ENCODE results near the gene FCN2.

The FCN2 gene

GRCh38 chr9:134883040-134883782, 2.6 kb downstream of the FCN2 start:
- no CpG with 5 or more reads among the region's 18 CpGs for WGBS (ENCODE audit: insufficient coverage, insufficient read length)
- Histone ChIP-seq H3K4me3 (ENCODE audit: low read length) (no peak overlapping the region), H3K36me3 (ENCODE audit: control insufficient read depth, insufficient read depth, low read length) (no peaks in the 10 kb centered on the region; the same call in 1 of the 2 replicates), H3K27me3 (ENCODE audit: control insufficient read depth, insufficient read depth, low read length) (no peaks in the 10 kb centered on the region), H3K9me3 (ENCODE audit: control insufficient read depth, insufficient read depth, low read length) (no peaks in the 10 kb centered on the region), H3K27ac (ENCODE audit: low read length) (no peak overlapping the region), H3K4me1 (ENCODE audit: control insufficient read depth, insufficient read depth, low read length) (no peaks in the 10 kb centered on the region)
- DNase-seq (ENCODE audit: low read depth, low spot score): no peak

- WGBS (ENCODE audit: insufficient coverage, insufficient read length): no CpG with 5 or more reads among the region's 8 CpGs
- no peaks in the 10 kb centered on the region for H3K9me3 ChIP-seq (ENCODE audit: control insufficient read depth, insufficient read depth, low read length)
- DNase-seq (ENCODE audit: low read depth, low spot score): no peak
- H3K36me3 ChIP-seq (ENCODE audit: control insufficient read depth, insufficient read depth, low read length): no peaks in the 10 kb centered on the region; the same call in 1 of the 2 replicates
- H3K4me1 ChIP-seq (ENCODE audit: control insufficient read depth, insufficient read depth, low read length): no peaks in the 10 kb centered on the region
- no peak overlapping the region for H3K4me3 ChIP-seq (ENCODE audit: low read length)
- no peaks in the 10 kb centered on the region for H3K27me3 ChIP-seq (ENCODE audit: control insufficient read depth, insufficient read depth, low read length)
- no peak overlapping the region for H3K27ac ChIP-seq (ENCODE audit: low read length)
Measured at GRCh38 chr9:134884492-134884891, 3.9 kb downstream of the FCN2 start.

GRCh38 chr9:134885001-134885678, 4.5 kb downstream of the FCN2 start:
- no peak for DNase-seq (ENCODE audit: low read depth, low spot score)
- Histone ChIP-seq H3K27ac (ENCODE audit: low read length) (no peak overlapping the region), H3K27me3 (ENCODE audit: control insufficient read depth, insufficient read depth, low read length) (no peaks in the 10 kb centered on the region), H3K4me3 (ENCODE audit: low read length) (no peak overlapping the region), H3K4me1 (ENCODE audit: control insufficient read depth, insufficient read depth, low read length) (no peaks in the 10 kb centered on the region), H3K36me3 (ENCODE audit: control insufficient read depth, insufficient read depth, low read length) (no peaks in the 10 kb centered on the region; the same call in 1 of the 2 replicates), H3K9me3 (ENCODE audit: control insufficient read depth, insufficient read depth, low read length) (no peaks in the 10 kb centered on the region)
- no CpG with 5 or more reads among the region's 22 CpGs for WGBS (ENCODE audit: insufficient coverage, insufficient read length)

DNA sequence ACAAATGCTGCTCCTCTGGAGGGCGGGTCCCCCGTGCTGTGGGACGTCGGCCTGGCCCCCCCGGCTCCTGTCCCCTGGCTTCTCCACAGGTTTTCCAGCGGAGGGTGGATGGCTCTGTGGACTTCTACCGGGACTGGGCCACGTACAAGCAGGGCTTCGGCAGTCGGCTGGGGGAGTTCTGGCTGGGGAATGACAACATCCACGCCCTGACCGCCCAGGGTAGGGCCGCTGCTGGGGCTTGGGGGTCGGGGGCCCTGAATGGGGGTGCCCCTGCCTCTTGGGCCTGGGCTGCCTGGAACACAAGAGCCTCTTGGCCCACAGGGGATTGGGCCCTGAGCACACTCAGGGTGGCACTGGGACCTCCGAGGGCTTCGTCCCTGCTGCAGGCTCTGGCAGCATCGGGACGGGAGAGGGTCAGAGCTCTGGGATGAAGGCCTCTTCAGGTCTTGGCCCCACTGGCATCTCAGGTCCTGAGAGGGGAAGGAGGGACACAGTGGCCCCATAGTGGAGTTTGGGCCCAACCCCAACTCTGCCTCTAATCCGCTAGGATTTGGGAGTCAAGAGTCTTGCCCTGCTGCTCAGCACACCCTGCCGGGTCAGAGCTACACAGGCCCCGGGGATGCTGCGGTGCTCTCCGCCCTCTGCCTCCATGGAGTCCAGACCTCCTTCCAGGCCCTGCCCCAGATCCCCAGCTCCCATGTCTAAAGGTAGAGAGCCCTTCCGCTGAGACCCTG, 5.2 kb downstream of the FCN2 start:
- Histone ChIP-seq H3K4me1 (ENCODE audit: control insufficient read depth, insufficient read depth, low read length) (no peaks in the 10 kb centered on the region), H3K36me3 (ENCODE audit: control insufficient read depth, insufficient read depth, low read length) (no peaks in the 10 kb centered on the region; the same call in 1 of the 2 replicates), H3K27me3 (ENCODE audit: control insufficient read depth, insufficient read depth, low read length) (no peaks in the 10 kb centered on the region), H3K9me3 (ENCODE audit: control insufficient read depth, insufficient read depth, low read length) (no peaks in the 10 kb centered on the region), H3K27ac (ENCODE audit: low read length) (no peak overlapping the region), H3K4me3 (ENCODE audit: low read length) (no peak overlapping the region)
- WGBS (ENCODE audit: insufficient coverage, insufficient read length): no CpG with 5 or more reads among the region's 24 CpGs
- DNase-seq (ENCODE audit: low read depth, low spot score): no peak

DNA sequence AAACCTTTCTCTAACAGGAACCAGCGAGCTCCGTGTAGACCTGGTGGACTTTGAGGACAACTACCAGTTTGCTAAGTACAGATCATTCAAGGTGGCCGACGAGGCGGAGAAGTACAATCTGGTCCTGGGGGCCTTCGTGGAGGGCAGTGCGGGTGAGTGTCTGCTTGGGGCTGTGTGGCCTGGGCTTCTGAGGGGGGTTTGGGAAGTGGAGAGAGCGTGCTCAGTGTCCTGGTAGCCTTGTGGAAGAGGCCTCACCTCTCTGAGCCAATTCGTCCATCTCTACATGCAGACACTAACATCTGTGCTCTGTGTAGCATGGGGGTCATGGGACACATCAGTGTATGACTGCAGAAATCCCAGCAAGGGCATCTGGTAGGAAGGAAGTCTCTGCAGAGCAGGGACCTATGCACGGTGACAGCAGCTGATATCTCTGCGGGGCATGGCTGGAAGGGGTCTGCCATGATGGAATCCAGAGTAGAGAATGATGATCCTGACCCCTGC, 5.9 kb downstream of the FCN2 start:
- no peak overlapping the region for H3K27ac ChIP-seq (ENCODE audit: low read length)
- H3K27me3 ChIP-seq (ENCODE audit: control insufficient read depth, insufficient read depth, low read length): no peaks in the 10 kb centered on the region
- H3K9me3 ChIP-seq (ENCODE audit: control insufficient read depth, insufficient read depth, low read length): no peaks in the 10 kb centered on the region
- WGBS (ENCODE audit: insufficient coverage, insufficient read length): no CpG with 5 or more reads among the region's 11 CpGs
- no peak overlapping the region for H3K4me3 ChIP-seq (ENCODE audit: low read length)
- no peaks in the 10 kb centered on the region for H3K4me1 ChIP-seq (ENCODE audit: control insufficient read depth, insufficient read depth, low read length)
- no peak for DNase-seq (ENCODE audit: low read depth, low spot score)
- no peaks in the 10 kb centered on the region; the same call in 1 of the 2 replicates for H3K36me3 ChIP-seq (ENCODE audit: control insufficient read depth, insufficient read depth, low read length)

DNA sequence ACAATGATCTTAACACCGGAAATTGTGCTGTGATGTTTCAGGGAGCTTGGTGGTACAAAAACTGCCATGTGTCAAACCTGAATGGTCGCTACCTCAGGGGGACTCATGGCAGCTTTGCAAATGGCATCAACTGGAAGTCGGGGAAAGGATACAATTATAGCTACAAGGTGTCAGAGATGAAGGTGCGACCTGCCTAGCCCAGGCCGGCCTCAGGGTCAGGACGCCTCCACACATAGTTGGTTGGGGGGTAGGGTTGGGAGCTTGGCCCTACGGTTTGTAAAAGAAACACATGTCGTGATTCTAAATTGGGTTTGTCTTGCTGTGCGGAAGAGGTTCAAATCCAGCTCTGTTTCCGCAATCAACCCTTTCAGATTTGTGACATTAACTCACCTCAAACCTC, 6.6 kb downstream of the FCN2 start:
- Histone ChIP-seq H3K4me3 (ENCODE audit: low read length) (no peak overlapping the region), H3K27ac (ENCODE audit: low read length) (no peak overlapping the region), H3K4me1 (ENCODE audit: control insufficient read depth, insufficient read depth, low read length) (no peaks in the 10 kb centered on the region), H3K36me3 (ENCODE audit: control insufficient read depth, insufficient read depth, low read length) (no peaks in the 10 kb centered on the region; the same call in 1 of the 2 replicates), H3K27me3 (ENCODE audit: control insufficient read depth, insufficient read depth, low read length) (no peaks in the 10 kb centered on the region), H3K9me3 (ENCODE audit: control insufficient read depth, insufficient read depth, low read length) (no peaks in the 10 kb centered on the region)
- no peak for DNase-seq (ENCODE audit: low read depth, low spot score)
- no CpG with 5 or more reads among the region's 10 CpGs for whole genome bisulfite sequencing (ENCODE audit: insufficient coverage, insufficient read length)

DNA sequence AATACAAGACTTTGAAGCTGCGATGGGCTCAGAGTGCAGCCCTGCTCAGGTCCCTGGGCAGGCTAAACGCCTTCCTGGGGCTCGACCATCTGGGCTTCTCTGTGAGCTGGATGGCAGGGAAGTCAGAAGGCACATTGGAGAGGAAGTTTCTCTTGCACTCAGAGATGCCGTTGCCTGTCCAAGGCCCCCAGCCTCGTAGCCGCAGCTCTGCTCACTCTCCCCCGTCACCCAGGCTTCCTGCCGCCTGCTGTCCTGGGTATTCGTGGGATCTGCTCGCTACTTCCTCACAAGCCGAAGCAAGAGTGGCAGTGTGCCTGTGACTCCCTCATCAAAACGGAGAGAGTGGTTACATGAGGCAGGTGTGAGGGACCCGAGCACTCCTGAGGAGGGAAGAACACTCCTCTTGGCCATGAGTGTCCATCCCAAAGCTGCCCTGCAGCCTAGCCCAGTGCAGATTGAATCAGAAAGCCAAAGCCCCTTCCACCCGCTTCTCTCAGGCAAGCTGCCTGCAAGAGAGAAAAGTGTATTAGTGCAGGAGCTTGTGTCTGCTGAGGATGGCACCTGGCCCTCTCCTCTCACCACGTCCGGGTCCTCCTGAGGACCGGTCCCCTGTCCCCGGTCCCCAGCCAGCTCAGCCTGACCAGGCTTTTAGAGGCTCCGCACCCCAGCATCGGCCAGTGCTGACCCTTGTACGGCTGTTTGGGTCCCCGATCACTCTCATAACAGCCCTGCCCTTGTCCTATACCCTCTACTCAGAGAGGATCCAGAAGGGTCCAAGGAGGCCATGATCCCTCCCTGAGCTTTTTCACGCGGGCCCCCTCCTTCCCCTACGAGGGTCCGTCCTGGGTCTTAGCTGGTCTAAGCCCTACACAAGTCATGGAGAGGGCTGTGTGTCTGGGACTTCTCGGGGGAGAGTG, 7.3 kb downstream of the FCN2 start:
- Histone ChIP-seq H3K27me3 (ENCODE audit: control insufficient read depth, insufficient read depth, low read length) (no peaks in the 10 kb centered on the region), H3K4me3 (ENCODE audit: low read length) (no peak overlapping the region)
- no CpG with 5 or more reads among the region's 27 CpGs for WGBS (ENCODE audit: insufficient coverage, insufficient read length)

DNA sequence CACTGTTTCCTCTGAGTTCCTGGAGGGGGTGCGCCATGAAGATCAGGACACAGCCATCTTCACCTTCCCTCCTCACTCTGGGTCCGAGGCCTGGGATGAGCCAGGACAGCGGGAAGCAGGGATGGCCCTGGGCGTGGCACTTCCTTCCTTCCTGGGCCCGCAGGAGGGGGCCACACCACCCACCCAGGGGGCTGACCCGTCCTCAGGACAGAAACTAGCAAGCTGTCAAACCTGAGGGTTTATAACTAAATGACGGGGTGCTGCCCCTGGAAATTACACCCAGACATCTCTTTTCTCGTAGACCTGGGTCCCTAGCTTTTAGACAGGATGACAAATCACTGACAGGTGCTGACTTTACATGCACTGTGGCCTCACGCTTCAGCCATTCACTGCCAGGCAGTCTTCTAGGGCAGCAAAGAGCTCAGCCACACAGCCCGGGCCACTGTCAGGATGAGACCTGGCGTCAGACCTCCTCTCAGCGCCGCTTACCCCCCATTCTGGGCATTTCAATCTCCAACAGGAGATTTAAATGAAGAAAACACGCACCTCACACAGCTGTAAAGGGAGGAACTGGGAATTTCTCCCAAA, 8.1 kb downstream of the FCN2 start:
- Histone ChIP-seq H3K4me3 (ENCODE audit: low read length) (no peak overlapping the region), H3K4me1 (ENCODE audit: control insufficient read depth, insufficient read depth, low read length) (no peaks in the 10 kb centered on the region), H3K27me3 (ENCODE audit: control insufficient read depth, insufficient read depth, low read length) (no peaks in the 10 kb centered on the region), H3K36me3 (ENCODE audit: control insufficient read depth, insufficient read depth, low read length) (no peaks in the 10 kb centered on the region), H3K27ac (ENCODE audit: low read length) (no peak overlapping the region), H3K9me3 (ENCODE audit: control insufficient read depth, insufficient read depth, low read length) (no peaks in the 10 kb centered on the region)
- WGBS (ENCODE audit: insufficient coverage, insufficient read length): no CpG with 5 or more reads among the region's 14 CpGs
- DNase-seq (ENCODE audit: low read depth, low spot score): no peak

More for the DNA sequence above, 7.3 kb downstream of the FCN2 start:
- DNase-seq (ENCODE audit: low read depth, low spot score): no peak
- no peaks in the 10 kb centered on the region for H3K9me3 ChIP-seq (ENCODE audit: control insufficient read depth, insufficient read depth, low read length)
- no peak overlapping the region for H3K27ac ChIP-seq (ENCODE audit: low read length)
- H3K36me3 ChIP-seq (ENCODE audit: control insufficient read depth, insufficient read depth, low read length): no peaks in the 10 kb centered on the region; the same call in 1 of the 2 replicates
- H3K4me1 ChIP-seq (ENCODE audit: control insufficient read depth, insufficient read depth, low read length): no peaks in the 10 kb centered on the region

DNA sequence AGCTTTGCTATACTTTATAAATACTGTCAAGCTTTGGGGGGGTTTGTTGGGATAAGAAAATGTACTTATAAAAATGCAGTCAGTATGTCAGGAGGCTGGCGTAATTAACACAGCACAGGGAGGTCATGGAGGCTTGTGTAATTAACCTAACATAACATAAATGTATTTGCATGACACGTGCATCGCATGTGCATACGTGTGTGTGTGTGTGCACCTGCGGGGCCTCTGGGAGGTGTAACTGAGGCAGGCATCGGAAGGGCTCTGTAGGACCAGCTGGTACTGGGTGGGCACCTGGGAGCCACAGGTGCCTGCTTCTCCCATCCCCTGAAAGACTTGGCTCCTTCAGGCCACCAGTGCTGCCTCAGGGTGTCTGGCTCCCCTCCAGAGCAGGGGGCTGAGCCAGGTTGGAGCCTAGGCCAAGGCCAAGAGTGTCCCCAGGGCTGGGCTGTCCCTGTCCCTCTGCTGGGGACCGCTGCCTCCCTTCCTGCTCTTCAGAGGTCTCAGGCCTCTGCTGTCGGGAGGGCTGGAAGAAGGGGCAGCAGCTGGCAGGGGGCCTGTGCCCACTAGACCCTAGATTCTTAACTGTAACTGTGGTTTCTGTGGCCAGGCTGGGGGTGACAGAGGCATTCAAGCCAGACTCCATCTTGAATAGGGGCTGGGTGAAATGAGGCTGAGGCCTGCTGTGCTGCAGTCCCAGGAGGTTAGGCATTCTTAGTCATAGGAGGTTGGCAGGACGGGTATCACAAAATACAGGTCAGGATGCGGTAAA, 9.0 kb downstream of the FCN2 start:
- H3K27ac ChIP-seq (ENCODE audit: low read length): no peak overlapping the region
- no peaks in the 10 kb centered on the region for H3K9me3 ChIP-seq (ENCODE audit: control insufficient read depth, insufficient read depth, low read length)
- H3K36me3 ChIP-seq (ENCODE audit: control insufficient read depth, insufficient read depth, low read length): no peaks in the 10 kb centered on the region
- no peak for DNase-seq (ENCODE audit: low read depth, low spot score)
- H3K27me3 ChIP-seq (ENCODE audit: control insufficient read depth, insufficient read depth, low read length): no peaks in the 10 kb centered on the region
- no CpG with 5 or more reads among the region's 10 CpGs for WGBS (ENCODE audit: insufficient coverage, insufficient read length)
- H3K4me1 ChIP-seq (ENCODE audit: control insufficient read depth, insufficient read depth, low read length): no peaks in the 10 kb centered on the region
- H3K4me3 ChIP-seq (ENCODE audit: low read length): no peak overlapping the region

Data from iPS DF 6.9 (cell line).